Activated CD4-positive, alpha-beta T cell treated with anti-CD3 and anti-CD28 coated beads, Interleukin-2, amount 50 U/mL, for 4 hours (primary cell): ENCODE measurements around the gene ZNF560.

ENCODE experiments used
- DNase-seq, 2 experiments: peaks; one replicate each; pipeline ENCODE4 v3.0.0-alpha.2; 2020

ZNF560 gene

DNA sequence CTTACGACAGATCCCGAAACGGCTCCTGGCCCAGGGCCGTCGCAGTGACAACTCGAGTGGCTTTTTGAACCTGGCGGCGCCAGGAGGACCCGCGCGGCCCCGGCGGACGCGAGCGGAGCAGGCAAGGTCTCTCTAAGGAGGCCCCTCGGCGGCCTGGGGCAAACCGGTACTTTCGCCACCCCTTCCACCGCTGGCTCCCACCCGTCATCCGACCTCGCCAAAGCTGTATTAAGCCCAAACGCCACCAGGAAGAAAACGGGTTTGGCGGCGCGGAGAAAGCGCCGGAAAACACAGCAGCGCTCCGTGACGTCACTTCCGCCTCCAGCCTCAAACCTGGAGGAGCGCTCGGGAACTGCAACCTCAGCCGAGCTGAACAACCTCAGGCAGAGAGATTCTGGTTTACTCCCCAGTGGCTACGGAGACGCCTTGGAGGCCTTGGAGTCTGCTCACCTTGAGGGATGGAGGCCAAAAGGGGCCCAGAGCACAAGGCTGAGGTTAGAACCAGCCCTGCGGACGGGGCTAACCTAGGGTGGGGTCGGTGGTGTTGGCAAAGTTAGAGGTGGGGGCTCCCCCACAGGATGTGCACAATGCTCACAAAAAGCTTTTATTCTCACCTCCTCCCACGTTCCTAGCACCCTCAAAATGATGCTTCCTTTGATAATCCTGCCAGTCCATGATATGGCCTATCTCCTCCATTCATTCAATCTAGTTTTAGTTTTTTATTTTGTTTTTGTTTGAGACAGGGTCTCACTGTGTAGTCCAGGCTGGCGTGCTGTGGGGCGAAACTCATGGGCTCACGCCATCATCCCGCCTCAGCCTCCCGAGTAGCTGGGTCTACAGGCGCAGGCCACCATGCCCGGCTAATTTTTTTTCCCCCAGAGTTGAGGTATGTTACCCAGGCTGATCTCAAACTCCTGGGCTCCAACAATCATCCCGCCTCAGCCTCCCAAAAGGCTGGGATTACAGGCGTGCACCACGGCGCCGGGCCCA lies 62.8 kb downstream of the ZNF560 start, which contains the start of gene ZNF266:
Gene ZNF266, minus strand, starts transcription at position 295 of the 990 bp plus-strand sequence. CDS start 15,484 bp downstream, outside the sequence.
- peak; percentile 89 to 91 for DNase-seq

DNA sequence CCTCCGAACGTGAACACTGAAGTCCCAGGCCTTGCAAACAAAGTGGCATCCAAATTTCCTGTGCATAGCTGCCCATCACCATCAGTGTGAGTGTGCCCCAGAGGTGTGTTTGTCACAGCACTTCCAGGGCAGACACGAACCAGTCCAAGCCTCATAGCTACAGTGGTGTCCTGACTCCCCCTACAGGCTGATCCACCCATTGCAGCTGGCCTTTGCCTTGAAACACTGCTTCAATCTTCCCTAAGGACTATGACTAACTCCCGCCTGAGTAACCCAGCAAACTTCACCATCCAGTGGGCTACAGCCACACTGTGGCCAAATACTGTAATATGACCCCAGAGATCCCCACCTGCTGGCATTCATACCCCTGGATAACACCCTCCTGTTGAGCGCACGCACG lies 66.9 kb downstream of the ZNF560 start:
- peak; percentile 24 to 29 for DNase-seq

DNA sequence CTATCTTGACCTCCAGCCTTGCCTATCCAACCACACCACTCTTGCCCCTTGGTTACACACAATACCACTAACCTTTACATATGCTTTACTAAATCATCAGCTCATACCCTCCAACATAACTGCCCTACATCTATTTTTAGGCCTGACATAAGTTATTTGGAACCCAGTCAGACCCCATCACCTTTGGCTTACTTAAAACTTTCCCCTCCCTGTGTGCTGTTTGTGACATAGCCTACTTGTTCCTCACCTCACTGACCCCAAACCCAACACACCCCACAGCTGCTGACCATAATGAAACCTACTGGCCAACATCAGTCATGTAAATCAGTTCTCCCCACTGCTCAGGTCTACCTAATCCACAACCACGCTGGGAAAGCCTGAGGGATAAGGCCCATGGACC lies 68.0 kb downstream of the ZNF560 start:
- DNase-seq = no peak

DNA sequence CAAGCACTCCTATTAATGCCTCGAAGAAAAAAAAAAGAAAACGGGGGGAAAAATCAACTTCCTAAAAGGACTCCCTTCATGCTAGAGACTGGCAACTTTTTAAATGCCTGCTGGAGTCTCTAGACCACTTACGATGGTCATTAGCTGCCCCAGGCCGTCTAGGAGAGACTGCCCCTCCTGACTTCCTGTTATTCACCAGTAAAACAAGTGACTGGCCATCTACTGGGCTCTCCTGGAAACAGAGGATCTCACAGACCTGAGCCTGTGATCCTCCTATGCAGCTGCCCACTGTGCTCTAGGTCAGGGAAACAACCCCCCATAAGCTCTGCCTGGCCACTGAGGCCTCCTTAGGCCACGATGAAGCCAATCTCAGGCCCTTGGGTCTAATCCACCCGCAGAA lies 70.5 kb downstream of the ZNF560 start:
- DNase-seq = no peak
